NCI-H1930 (cell line): Measurements from ENCODE around the gene CDY2B.
"Not testable (repeated sequence)": the region's sequence is repeated elsewhere in the genome, so short reads cannot be mapped to it uniquely, and the experiment has no call there.

Source experiments
- DNase-seq, 2 experiments: peaks; one replicate each; lab custom pipeline; 2025; lab: John Stamatoyannopoulos, UW

The CDY2B gene

GRCh38 chrY:17880120-17880519 is at the start of gene CDY2B:
CDY2B (minus strand) TSS chrY:17880220; CDS start chrY:17879892, 328 bp downstream.
- not testable (repeated sequence) for DNase-seq

GRCh38 chrY:17908009-17908408 is 28.0 kb upstream of the CDY2B start:
- DNase-seq, result not testable (repeated sequence)

- not testable (repeated sequence) for DNase-seq
Observed at GRCh38 chrY:17907351-17907750, 27.3 kb upstream of the CDY2B start.

GRCh38 chrY:17881697-17882096 is 1.7 kb upstream of the CDY2B start:
- not testable (repeated sequence) for DNase-seq

GRCh38 chrY:17876767-17877166 is 3.3 kb downstream of the CDY2B start:
- not testable (repeated sequence) for DNase-seq

GRCh38 chrY:17875401-17875800 is 4.6 kb downstream of the CDY2B start:
- DNase-seq, result not testable (repeated sequence)

GRCh38 chrY:17871194-17871903 is 8.7 kb downstream of the CDY2B start:
- DNase-seq, result not testable (repeated sequence)

- not testable (repeated sequence) for DNase-seq
Observed at GRCh38 chrY:17870737-17871136, 9.3 kb downstream of the CDY2B start.

GRCh38 chrY:17867850-17868249 is 12.2 kb downstream of the CDY2B start:
- DNase-seq, result not testable (repeated sequence)

GRCh38 chrY:17860634-17861033 is 19.4 kb downstream of the CDY2B start:
- DNase-seq, result not testable (repeated sequence)

- DNase-seq, result not testable (repeated sequence)
Observed at GRCh38 chrY:17856963-17857848, 22.8 kb downstream of the CDY2B start.

- not testable (repeated sequence) for DNase-seq
Observed at GRCh38 chrY:17856508-17856907, 23.5 kb downstream of the CDY2B start.

- not testable (repeated sequence) for DNase-seq
Observed at GRCh38 chrY:17849131-17849530, 30.9 kb downstream of the CDY2B start.

GRCh38 chrY:17832149-17832548 is 47.9 kb downstream of the CDY2B start:
- not testable (repeated sequence) for DNase-seq
